Activated CD4-positive, alpha-beta T cell treated with anti-CD3 and anti-CD28 coated beads, Interleukin-2, Interleukin-4, amounts not matched to agents 100 ng/mL and 50 ng/mL, durations not matched to agents 16 hours and 8 hours (primary cell): Measurements from ENCODE around the gene DOLK.

Experiments used
- DNase-seq: peaks from one replicate; pipeline ENCODE4 v3.0.0-alpha.2; 2020; ENCODE audit warnings: low spot score

DOLK gene

DNA sequence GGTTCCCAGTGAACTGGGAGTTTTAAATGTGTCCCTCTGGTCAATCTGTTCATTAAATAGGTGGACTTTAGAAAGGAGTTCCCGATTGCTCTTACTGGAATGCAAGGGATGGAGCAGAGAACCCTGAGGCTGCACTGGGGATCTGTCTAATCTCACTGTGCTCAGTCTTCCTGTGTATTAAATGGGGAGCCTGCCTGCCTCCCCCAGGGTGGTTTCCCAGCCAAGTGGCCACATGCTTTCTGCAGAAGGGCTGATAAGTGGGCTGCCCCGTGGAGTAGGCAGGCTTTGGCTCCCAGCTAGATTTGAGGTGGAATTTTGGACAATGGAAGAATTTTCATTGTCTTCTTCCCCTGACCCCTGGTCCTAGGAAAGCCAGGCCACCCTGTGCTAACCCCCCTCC is 40.7 kb downstream of the DOLK start:
- no peak for DNase-seq

DNA sequence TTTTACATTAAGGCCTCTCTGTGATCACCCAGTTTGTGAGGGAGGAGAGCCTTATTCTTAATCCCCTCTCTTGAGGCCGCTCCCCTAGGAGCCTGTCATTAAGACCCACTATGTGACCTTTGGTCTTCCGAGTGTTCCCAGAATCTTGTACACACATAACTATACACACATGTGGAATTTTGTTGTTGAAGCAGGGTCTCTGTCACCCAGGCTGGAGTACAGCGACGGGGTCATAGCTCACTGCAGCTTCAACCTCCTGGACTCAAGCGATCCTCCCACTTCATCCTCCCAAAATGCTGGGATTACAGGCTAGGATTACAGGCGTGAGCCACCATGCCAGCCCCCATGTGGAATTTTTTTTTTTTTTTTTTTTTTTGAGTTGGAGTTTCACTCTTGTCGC is 41.4 kb downstream of the DOLK start:
- no peak for DNase-seq

DNA sequence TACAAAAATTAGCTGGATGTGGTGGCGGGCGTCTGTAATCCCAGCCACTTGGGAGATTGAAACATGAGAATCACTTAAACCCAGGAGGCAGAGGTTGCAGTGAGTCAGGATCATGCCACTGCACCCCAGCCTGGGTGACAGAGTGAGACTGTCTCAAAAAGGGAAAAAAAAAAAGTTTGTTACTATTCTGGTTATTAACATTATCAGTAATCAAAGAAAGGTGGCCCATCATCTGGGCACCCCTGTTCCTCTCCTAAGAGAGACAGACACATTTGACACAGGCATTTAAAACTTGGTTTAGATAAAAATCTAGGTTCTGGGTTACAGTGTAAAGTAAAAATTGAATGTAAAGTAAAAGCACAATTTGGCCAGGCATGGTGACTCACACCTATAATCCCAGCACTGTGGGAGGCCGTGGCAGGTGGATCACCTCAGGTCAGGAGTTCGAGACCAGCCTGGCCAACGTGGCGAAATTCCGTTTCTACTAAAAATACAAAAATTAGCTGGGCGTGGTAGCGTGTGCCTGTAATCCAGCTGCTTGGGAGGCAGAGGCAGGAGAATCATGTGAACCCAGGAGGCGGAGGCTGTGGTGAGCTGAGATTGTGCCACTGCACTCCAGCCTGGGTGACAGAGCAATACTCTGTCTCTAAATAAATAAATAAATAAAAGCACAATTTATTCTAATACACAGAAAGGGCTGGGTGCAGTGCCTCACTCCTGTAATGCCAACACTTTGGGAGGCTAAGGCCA is 43.4 kb downstream of the DOLK start:
- no peak for DNase-seq

DNA sequence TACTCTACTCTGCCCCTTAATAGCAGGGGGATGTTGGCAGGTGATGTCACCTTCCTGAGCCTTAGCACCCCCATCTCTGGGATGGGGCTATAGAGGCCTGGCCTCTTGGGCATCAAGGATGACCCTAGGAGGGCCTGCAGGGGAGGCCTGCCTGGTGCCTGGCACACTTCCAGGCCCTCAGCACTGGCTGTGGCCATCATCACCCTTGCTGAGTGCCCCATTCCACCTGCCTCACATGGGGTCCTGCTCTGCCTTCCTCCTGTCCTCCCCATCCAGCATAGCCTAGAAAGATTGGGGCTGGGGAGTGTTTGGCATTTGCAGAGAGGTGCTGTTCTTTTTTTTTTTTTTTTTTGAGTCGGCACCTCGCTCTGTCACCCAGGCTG is 44.3 kb downstream of the DOLK start:
- DNase-seq: no peak

DNA sequence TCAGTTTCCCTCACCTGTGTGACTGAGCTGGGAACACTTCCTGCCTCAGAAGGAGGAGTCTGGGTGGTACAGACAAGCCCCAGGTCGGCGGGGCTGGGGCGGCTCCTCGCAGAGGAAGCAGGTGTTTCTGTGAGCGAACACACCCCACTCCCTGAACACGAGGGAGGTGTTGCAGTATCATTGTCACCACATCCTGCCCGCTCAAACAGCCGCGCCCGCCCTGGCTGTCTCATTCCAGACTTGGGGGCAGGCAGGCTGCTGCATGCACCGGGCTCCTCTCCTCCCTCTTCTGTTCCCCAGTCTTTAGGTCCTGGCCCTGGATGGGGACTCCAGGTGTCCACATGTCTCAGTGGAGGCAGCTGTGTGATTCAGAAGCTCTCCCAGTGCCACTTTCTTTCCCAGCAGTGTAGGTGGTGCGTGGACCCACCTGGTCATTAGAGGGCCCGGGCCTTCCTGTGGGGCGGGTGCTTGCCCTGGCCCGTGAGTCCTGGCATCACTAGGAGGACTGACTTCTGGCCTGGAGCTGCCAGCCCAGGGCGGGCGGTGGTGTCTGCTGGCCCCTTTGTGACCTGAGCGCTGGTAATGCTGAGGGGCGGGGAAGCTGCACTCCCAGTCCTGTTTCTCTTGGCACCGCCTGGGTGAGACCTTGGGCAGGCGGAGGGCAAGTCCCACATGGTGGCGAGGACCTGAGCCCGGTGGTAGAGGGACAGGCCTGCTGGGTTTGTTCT is 44.9 kb downstream of the DOLK start:
- DNase-seq: peak; percentile 90

DNA sequence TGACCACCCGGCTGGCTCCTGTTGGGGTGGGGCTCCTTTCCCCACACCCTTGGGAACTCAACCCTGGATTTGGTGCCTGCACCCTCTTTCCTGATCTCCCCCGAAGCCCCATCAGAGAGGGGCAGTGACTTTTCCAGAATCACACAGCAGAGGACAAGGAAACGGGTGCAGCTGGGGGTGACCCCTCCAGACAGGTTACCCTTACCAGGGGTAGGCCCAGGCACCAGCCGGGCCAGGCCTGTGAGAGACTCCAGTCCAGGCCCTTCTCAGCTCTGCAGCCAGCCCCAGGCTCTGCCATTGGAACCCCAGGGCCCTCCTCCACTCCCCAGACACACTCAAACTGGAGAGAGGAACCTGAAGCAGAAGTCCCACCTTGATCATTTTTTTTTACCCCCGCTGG is 45.6 kb downstream of the DOLK start:
- no peak for DNase-seq

DNA sequence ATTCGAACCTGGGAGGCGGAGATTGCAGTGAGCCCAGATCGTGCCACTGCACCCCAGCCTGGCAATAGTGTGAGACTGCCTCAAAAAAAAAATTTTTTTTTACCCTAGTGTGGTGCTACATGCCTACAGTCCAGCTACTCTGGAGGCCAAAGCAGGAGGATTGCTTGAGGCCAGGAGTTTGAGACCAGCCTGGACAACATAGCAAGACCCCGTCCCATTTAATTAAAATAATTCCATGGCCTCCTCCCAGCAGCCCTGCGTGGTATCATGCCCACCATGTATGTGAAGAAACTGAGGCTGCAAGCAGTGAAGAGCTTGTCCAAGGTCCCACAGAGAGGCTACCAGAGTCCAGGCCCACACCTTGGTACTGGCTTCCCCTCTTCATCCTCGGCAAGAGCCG is 46.0 kb downstream of the DOLK start:
- no peak for DNase-seq

DNA sequence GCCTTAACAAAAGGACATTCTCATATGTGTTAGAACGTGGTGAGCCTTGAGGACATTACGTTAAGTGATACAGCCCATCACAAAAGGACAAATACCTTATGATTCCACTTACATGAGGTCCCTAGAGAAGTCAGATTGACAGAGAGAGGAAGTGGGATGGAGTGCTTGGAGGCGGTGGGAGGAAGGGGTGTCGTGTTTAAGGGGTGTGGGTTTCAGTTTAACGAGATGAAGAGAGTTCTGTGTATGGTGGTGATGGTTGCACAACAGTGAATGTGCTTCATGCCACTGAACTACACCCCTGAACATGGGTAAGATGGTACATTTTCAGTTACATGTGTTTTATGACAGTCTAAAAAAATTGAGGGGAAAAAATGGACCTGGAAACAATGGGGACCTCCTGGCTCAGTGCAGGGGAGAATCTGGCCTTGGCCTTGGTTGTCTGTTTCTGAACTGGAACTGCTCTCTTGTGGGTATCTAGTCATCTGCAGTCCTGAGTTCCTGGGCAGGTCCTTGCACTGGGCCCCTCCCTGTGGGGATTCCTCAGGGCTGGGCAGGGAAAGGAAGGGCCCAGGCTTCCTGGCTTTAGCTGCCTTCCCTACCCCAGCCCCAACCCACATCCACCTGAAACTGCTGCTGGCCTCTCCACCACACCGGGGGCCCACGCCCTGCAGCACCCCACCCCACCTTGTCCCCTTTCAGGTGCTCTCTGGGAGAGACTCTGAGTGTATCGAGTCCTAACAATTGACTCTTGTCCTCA is 47.7 kb downstream of the DOLK start:
- no peak for DNase-seq

DNA sequence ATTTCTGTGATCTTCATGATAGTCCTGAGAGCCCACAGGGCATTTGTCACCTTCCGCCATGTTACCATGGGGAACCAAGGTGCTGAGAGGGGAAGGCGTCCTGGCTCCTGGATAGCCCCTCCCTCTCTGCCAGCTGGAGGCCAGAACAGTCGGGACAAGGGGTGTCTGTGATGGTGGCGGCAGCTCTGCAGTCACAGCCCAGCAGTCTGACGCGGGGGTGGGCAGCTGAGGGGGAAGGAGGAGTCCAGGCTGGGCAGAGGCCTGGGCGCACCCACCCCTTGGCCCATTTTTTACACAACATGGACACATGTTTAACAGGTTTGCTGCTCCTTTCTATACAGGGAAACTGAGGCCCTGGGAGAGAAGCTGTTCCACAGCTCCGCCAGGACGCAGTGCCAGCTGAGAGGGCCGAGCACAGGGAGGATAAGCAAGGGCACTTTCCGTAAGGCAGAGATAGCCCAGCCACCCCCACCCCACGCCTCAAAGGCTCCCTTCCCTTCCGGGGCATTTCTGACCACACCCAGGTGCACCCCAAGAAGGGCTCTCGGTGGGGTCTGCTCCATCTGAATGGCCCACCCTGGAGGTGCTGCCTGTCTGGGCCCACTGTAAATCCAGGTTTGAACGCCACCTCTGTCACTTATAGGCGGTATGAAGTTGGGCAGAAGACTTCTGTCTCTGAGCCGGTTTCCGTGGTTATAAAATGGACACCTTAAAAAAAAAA is 48.4 kb downstream of the DOLK start:
- no peak for DNase-seq

DNA sequence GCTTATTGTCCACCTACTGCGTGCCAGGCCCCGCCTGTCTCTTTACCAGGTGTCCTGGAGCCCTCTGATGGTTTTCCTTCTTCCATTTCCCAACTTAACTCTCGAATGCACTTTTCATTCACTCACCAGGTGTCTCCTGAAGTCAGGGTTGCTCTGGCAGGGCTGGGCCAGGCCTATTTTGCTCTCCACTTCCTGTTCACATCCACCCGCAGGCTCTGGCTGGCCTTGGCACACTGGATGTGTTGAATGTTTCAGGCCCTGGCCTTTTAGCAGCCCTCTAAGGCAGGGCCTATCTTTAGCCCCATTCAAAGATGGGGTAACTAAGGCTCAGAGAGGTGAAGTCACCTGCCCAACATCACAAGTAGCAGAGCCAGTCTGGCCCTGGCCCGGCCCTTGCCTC is 49.0 kb downstream of the DOLK start:
- no peak for DNase-seq

DNA sequence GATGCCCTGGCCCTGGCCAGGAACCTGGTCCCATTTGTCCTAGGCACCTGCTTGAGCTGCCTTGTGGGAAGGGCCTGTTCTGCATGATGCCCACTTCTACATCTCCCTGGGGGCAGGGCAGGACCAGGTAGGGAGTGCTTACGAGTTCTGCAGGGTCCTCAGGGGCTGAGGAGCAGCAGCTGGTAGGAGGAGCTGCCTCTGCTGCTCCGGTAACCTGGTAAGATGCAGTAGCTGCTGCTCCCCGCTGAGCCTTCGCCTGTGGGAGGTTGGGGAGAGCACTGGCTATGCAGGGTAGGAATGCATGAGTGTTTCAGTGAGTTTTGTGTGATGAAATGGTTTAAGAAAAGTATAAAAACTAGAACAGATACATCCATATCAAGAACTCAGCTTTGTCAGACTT is 51.8 kb downstream of the DOLK start:
- DNase-seq: no peak
